Activated CD8-positive, alpha-beta memory T cell treated with anti-CD3 and anti-CD28 coated beads, Interleukin-2, amount 50 U/mL, for 1 hour (primary cell): ENCODE data around the gene PPARD.

ENCODE experiments used
- DNase-seq: peaks from one replicate; pipeline ENCODE4 v3.0.0-alpha.2; 2020; ENCODE audit errors: extremely low read depth

PPARD gene

GRCh38 chr6:35469751-35470662, 127.6 kb downstream of the PPARD start:
- no peak for DNase-seq

DNA sequence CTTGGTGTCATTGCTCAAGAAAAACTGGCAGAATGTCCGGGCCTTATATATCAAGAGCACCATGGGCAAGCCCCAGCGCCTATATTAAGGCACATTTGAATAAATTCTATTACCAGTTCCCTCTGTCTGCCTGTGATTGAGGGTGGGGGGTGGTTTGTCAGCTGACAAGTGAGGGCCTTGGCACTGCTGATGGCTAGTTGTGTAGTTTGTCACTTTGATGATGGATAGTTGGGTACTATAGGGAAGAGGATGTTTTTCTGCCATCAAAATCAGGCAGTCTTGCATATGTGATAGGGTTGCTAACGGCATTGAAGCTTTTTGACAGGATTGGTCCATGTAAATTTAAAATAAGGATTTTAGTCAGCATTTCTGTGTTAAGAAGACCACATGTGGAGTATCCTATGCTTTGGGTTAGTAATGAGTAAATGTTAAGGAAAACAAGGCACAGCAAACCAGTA, 128.3 kb downstream of the PPARD start:
- no peak for DNase-seq

GRCh38 chr6:35471836-35472345, 129.5 kb downstream of the PPARD start:
- DNase-seq, result no peak

DNA sequence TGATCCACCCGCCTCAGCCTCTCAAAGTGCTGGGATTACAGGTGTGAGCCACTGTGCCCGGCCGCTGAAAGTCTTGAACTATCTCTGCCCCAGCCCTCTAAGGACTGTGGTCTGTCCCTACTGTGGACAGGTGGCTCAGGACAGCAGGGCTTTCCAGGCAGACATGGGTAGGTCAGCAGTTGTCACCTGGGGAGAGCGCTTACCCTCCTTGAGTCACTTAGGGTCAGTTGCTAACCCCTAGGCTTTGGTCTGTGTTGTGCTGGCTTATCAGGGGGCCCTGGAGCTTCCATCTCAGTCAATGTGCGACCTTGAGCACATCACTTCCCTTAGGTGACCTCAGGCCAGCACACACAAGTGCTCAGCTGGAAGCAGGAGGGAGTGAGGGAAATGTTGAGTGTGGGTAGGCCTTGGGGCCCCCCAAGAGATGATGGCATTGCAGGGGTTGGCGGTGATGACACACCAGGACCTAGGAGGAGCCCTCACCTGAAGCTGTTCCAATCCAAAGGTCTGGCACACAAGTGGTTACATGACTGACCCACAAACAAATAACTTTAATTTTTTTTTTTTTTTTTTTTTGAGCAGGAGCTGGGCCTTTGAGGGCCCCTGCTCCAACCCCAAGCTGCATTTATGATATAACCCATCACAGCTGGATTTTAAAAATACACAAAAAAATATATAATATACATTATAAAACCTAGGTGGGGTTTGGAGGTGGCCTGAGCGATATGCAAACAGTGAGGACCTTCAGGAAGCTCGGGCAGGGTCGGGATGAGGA, 130.9 kb downstream of the PPARD start:
- DNase-seq, result no peak

- DNase-seq, result no peak
These were observed 131.4 kb downstream of the PPARD start for GRCh38 chr6:35473850-35474130.

- no peak for DNase-seq
These were observed 132.0 kb downstream of the PPARD start for GRCh38 chr6:35474131-35474941.

DNA sequence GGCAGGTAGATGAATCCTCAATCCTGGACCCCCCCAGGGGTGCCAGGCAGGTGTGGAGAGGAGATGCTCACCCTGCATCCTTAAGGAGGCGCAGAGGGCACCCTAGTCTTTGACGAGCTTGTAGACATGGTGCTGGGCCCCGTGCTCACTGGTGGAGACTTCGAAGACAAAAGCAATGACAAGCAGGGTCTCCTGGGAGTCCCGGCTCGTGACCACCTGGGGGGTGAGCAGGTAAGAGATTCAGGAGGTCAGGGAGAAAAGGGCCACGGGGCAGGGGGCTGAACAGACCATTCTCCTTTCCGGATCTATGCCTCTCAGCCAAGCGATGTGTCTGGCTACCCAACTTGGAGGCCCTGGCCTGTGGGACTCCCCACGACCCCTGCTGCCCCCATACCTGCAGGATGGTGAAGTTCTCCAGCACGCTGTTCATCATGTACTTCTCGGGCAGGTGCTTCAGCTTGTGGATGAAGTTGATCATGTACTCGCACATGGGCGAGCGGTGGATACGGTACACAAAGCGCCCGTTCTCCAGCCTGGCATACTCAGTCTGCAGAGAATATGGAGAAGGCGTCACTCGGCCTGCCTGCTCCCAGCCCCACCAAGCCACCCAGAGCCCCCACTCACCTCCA, 132.7 kb downstream of the PPARD start:
- DNase-seq, result no peak

- no peak for DNase-seq
These were observed 133.2 kb downstream of the PPARD start for GRCh38 chr6:35475573-35475972.

DNA sequence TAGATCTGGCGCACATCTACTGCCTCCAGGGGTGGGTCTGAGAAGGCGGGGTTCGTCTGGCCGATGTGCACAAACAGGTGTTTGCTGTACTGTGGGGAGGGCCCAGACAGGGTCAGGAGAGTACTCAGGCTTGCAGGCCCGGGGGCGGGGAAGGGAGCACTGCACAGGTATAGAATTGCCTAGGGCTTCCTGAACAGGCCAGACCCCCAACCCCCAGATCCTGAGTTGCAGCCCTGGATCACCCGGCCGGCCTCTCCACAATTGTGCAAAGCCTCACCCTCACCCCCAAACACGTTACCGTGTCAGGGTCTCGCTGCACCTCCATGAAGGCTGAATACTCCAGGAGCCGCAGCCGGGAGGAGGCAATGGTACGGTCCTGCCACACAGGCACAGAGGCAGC, 133.6 kb downstream of the PPARD start:
- DNase-seq, result no peak

GRCh38 chr6:35477028-35477427, 134.7 kb downstream of the PPARD start:
- DNase-seq, result no peak
